GM21526 (cell line): ENCODE results near the gene MAPRE2.

ENCODE experiments used
- ATAC-seq: cut with Tn5 transposase; IDR thresholded peaks from one replicate; pipeline ENCODE4 v1.9.1; 2021; ENCODE audit warnings: moderate library complexity; ENCODE audit not compliant: unreplicated experiment, low FRiP score

The MAPRE2 gene

GRCh38 chr18:35030277-35030989 is 10.8 kb upstream of the MAPRE2 start:
- ATAC-seq = peak; percentile 43

GRCh38 chr18:35032113-35032512 is 9.1 kb upstream of the MAPRE2 start:
- no peak for ATAC-seq

- ATAC-seq = no peak
Observed at GRCh38 chr18:35038029-35038428, 3.2 kb upstream of the MAPRE2 start.

- ATAC-seq = peak; percentile 36
Observed at GRCh38 chr18:35038881-35039491, 2.2 kb upstream of the MAPRE2 start.

GRCh38 chr18:35040638-35040987 is 600 bp upstream of the MAPRE2 start:
- ATAC-seq = no peak

- ATAC-seq = no peak
Observed at GRCh38 chr18:35041815-35042387, 688 bp downstream of the MAPRE2 start.

GRCh38 chr18:35042389-35043071 is 1.3 kb downstream of the MAPRE2 start:
- no peak for ATAC-seq

- no peak for ATAC-seq
Observed at GRCh38 chr18:35043207-35043606, 2.0 kb downstream of the MAPRE2 start.

GRCh38 chr18:35045121-35045520 is 3.9 kb downstream of the MAPRE2 start:
- ATAC-seq = no peak

- no peak for ATAC-seq
Observed at GRCh38 chr18:35045806-35046205, 4.6 kb downstream of the MAPRE2 start.

- no peak for ATAC-seq
Observed at GRCh38 chr18:35047697-35048292, 6.6 kb downstream of the MAPRE2 start.

- peak; percentile 29 for ATAC-seq
Observed at GRCh38 chr18:35049111-35050027, 8.2 kb downstream of the MAPRE2 start.

- ATAC-seq = peak; percentile 34
Observed at GRCh38 chr18:35050028-35050546, 8.9 kb downstream of the MAPRE2 start.

- ATAC-seq = no peak
Observed at GRCh38 chr18:35050705-35051195, 9.5 kb downstream of the MAPRE2 start.

- no peak for ATAC-seq
Observed at GRCh38 chr18:35051641-35052377, 10.6 kb downstream of the MAPRE2 start.

- no peak for ATAC-seq
Observed at GRCh38 chr18:35054401-35054800, 13.2 kb downstream of the MAPRE2 start.

- no peak for ATAC-seq
Observed at GRCh38 chr18:35055105-35055504, 13.9 kb downstream of the MAPRE2 start.

- no peak for ATAC-seq
Observed at GRCh38 chr18:35055726-35056125, 14.5 kb downstream of the MAPRE2 start.
